HL-60 (cell line): ENCODE data around the gene PTDSS2.

Source experiments
- POLR2AphosphoS5 ChIP-seq: IDR thresholded peaks from 2 replicates; pipeline ENCODE4 v1.6.1; 2012; ENCODE audit warnings: low read depth
- SPI1 ChIP-seq: IDR thresholded peaks from 2 replicates; pipeline ENCODE4 v1.6.1; 2012; ENCODE audit warnings: low read depth, mild to moderate bottlenecking, borderline replicate concordance
- TF ChIP-seq, protein P1 (sequence below): IDR thresholded peaks from one replicate; pipeline ENCODE4 v1.5.1; 2011; ENCODE audit warnings: low read length, control low read depth, inconsistent platforms; ENCODE audit not compliant: insufficient read depth
- TF ChIP-seq, protein P2 (sequence below): IDR thresholded peaks from 2 replicates; pipeline ENCODE4 v1.6.1; 2012; ENCODE audit warnings: low read depth; ENCODE audit not compliant: insufficient replicate concordance

- TF ChIP-seq POLR2AphosphoS5 (no peak), SPI1 (no peak)
- TF ChIP-seq, protein P1, sequence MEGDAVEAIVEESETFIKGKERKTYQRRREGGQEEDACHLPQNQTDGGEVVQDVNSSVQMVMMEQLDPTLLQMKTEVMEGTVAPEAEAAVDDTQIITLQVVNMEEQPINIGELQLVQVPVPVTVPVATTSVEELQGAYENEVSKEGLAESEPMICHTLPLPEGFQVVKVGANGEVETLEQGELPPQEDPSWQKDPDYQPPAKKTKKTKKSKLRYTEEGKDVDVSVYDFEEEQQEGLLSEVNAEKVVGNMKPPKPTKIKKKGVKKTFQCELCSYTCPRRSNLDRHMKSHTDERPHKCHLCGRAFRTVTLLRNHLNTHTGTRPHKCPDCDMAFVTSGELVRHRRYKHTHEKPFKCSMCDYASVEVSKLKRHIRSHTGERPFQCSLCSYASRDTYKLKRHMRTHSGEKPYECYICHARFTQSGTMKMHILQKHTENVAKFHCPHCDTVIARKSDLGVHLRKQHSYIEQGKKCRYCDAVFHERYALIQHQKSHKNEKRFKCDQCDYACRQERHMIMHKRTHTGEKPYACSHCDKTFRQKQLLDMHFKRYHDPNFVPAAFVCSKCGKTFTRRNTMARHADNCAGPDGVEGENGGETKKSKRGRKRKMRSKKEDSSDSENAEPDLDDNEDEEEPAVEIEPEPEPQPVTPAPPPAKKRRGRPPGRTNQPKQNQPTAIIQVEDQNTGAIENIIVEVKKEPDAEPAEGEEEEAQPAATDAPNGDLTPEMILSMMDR, result no peak
- TF ChIP-seq, protein P2, sequence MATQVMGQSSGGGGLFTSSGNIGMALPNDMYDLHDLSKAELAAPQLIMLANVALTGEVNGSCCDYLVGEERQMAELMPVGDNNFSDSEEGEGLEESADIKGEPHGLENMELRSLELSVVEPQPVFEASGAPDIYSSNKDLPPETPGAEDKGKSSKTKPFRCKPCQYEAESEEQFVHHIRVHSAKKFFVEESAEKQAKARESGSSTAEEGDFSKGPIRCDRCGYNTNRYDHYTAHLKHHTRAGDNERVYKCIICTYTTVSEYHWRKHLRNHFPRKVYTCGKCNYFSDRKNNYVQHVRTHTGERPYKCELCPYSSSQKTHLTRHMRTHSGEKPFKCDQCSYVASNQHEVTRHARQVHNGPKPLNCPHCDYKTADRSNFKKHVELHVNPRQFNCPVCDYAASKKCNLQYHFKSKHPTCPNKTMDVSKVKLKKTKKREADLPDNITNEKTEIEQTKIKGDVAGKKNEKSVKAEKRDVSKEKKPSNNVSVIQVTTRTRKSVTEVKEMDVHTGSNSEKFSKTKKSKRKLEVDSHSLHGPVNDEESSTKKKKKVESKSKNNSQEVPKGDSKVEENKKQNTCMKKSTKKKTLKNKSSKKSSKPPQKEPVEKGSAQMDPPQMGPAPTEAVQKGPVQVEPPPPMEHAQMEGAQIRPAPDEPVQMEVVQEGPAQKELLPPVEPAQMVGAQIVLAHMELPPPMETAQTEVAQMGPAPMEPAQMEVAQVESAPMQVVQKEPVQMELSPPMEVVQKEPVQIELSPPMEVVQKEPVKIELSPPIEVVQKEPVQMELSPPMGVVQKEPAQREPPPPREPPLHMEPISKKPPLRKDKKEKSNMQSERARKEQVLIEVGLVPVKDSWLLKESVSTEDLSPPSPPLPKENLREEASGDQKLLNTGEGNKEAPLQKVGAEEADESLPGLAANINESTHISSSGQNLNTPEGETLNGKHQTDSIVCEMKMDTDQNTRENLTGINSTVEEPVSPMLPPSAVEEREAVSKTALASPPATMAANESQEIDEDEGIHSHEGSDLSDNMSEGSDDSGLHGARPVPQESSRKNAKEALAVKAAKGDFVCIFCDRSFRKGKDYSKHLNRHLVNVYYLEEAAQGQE, result no peak
These were observed 5.5 kb upstream of the PTDSS2 start for GRCh38 chr11:444396-445144.
